Fibroblast of lung (primary cell): ENCODE measurements around the gene CCDC171. TPM values are rescaled to one million over a fixed set of nuclear protein-coding genes. Genes with fewer than 3 reads are reported as not detected.

Experiments
- DNase-seq, 2 donors: peaks; one replicate each; pipeline versions ENCODE4 v3.0.0 to v3.0.0-alpha.2; 2010; ENCODE audit warnings: low read depth in 2 of 2
- H2AFZ ChIP-seq: 2 replicates; pipeline ENCODE4 v1.5.1; 2012; ENCODE audit warnings: low read length, control low read depth, inconsistent platforms
- H3K27ac ChIP-seq: 2 replicates; pipeline ENCODE4 v1.5.1; 2011; ENCODE audit warnings: low read length, control low read depth; ENCODE audit not compliant: insufficient read depth
- H3K27me3 ChIP-seq: 2 replicates; pipeline ENCODE4 v1.5.1; 2011; ENCODE audit warnings: mild to moderate bottlenecking, low read length; ENCODE audit not compliant: control insufficient read depth, insufficient read depth
- H3K36me3 ChIP-seq: 2 replicates; pipeline ENCODE4 v1.5.1; 2011; ENCODE audit warnings: low read length; ENCODE audit not compliant: control insufficient read depth, insufficient read depth
- H3K4me1 ChIP-seq: 2 replicates; pipeline ENCODE4 v1.5.1; 2011; ENCODE audit warnings: low read length; ENCODE audit not compliant: control insufficient read depth, insufficient read depth; ENCODE audit errors: extremely low read depth
- H3K4me2 ChIP-seq: 2 replicates; pipeline ENCODE4 v1.5.1; 2011; ENCODE audit warnings: low read length, control low read depth; ENCODE audit not compliant: insufficient read depth; ENCODE audit errors: extremely low read depth
- H3K4me3 ChIP-seq, 4 experiments: fragments of 200-600 bp in 1 of 4; sonication (generic) in 1 of 4; replicated peaks in 1 of 4; 2 replicates each; pipeline ENCODE4 v1.5.1; 2011 to 2016; ENCODE audit warnings: low read length in 4 of 4, low read depth in 3 of 4, mild to moderate bottlenecking in 3 of 4, control low read depth in 2 of 4, inconsistent platforms in 1 of 4, mixed read lengths in 1 of 4; ENCODE audit not compliant: insufficient read depth in 1 of 4; ENCODE audit errors: control extremely low read depth in 1 of 4
- H3K79me2 ChIP-seq: 2 replicates; pipeline ENCODE4 v1.5.1; 2012; ENCODE audit warnings: mild to moderate bottlenecking, low read length, inconsistent platforms; ENCODE audit not compliant: control insufficient read depth, insufficient read depth
- H3K9ac ChIP-seq: 2 replicates; pipeline ENCODE4 v1.5.1; 2011; ENCODE audit warnings: mild to moderate bottlenecking, low read length, control low read depth; ENCODE audit not compliant: insufficient read depth
- H3K9me3 ChIP-seq: 2 replicates; pipeline ENCODE4 v1.5.1; 2012; ENCODE audit warnings: low read depth, low read length; ENCODE audit not compliant: control insufficient read depth, insufficient read depth
- H4K20me1 ChIP-seq: 2 replicates; pipeline ENCODE4 v1.5.1; 2011; ENCODE audit warnings: low read length; ENCODE audit not compliant: control insufficient read depth, insufficient read depth; ENCODE audit errors: extremely low read depth
- EZH2 ChIP-seq: IDR thresholded peaks from 2 replicates; pipeline ENCODE4 v1.5.1; 2012; ENCODE audit warnings: low read length, control low read depth, mild to moderate bottlenecking; ENCODE audit errors: missing control alignments
- polyA plus RNA-seq, 2 donors: library from polyadenylated mRNA; depleted of rRNA in 1 of 2; stranded (reverse) in 1 of 2; unstranded in 1 of 2; fragments of >200 nt; gene quantifications; 2 replicates each; pipeline ENCODE4 v1.2.1, GENCODE V29; 2011 to 2012; ENCODE audit warnings: missing spikeins in 1 of 2
- total RNA-seq: library from RNA; depleted of rRNA; stranded (reverse); fragments of >200 nt; gene quantifications from 2 replicates; pipeline ENCODE4 v1.2.1, GENCODE V29; 2014
- TF ChIP-seq, protein P1 (sequence below), 2 donors: IDR thresholded peaks in 1 of 2; conservative IDR thresholded peaks in 1 of 2; 1 replicate in 1 of 2; 2 replicates in 1 of 2; pipeline ENCODE4 v1.5.1; 2011 to 2012; ENCODE audit warnings: low read length in 2 of 2, control low read depth in 1 of 2, inconsistent platforms in 1 of 2, low read depth in 1 of 2, mild to moderate bottlenecking in 1 of 2

The CCDC171 gene
- total and polyA plus RNA-seq, 2 donors (not counting 1 experiment from before 2014, with no cell fraction given) = 0.62 to 4.8 TPM

- Histone ChIP-seq H3K27me3 (no peaks in the 10 kb centered on the region), H3K36me3 (no peaks in the 10 kb centered on the region), H3K9me3 (no peaks in the 10 kb centered on the region), H3K9ac (no peak overlapping the region), H3K79me2 (no peaks in the 10 kb centered on the region), H3K4me2 (no peak overlapping the region), H2AFZ (no peak overlapping the region), H3K4me1 (no peaks in the 10 kb centered on the region), H4K20me1 (no peaks in the 10 kb centered on the region), H3K27ac (no peak overlapping the region), H3K4me3 (no peak overlapping the region)
- TF ChIP-seq, protein P1, sequence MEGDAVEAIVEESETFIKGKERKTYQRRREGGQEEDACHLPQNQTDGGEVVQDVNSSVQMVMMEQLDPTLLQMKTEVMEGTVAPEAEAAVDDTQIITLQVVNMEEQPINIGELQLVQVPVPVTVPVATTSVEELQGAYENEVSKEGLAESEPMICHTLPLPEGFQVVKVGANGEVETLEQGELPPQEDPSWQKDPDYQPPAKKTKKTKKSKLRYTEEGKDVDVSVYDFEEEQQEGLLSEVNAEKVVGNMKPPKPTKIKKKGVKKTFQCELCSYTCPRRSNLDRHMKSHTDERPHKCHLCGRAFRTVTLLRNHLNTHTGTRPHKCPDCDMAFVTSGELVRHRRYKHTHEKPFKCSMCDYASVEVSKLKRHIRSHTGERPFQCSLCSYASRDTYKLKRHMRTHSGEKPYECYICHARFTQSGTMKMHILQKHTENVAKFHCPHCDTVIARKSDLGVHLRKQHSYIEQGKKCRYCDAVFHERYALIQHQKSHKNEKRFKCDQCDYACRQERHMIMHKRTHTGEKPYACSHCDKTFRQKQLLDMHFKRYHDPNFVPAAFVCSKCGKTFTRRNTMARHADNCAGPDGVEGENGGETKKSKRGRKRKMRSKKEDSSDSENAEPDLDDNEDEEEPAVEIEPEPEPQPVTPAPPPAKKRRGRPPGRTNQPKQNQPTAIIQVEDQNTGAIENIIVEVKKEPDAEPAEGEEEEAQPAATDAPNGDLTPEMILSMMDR (conservative IDR thresholded peaks at IDR 0.05 in 1 of 2, IDR thresholded peaks at IDR 0.05 in 1 of 2; ENCODE audit: low read depth in 1 of 2, low read length in 2 of 2) = no peak
- TF ChIP-seq EZH2 = no peak
- DNase-seq = no peak
Observed at GRCh38 chr9:15612962-15613361, 60.1 kb downstream of the CCDC171 start.

DNA sequence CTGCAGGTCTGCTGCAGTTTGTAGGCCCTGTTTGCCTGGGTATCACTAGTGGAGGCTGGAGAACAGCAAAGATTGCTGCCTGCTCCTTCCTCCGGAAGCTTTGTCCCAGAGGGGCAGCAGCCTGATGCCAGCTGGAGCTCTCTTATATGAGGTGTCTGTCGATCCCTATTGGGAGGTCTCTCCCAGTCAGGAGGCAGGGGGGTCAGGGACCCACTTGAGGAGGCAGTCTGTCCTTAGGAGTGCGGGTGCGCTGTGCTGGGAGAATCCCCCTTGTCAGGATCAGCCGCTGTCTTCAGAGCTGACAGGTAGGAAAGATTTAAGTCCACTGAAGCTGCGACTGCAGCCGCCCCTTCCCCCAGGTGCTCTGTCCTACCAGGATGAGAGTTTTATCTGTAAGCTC is 64.9 kb downstream of the CCDC171 start:
- H3K27me3 ChIP-seq = no peaks in the 10 kb centered on the region
- H3K9me3 ChIP-seq = no peaks in the 10 kb centered on the region
- no peaks in the 10 kb centered on the region for H4K20me1 ChIP-seq
- no peaks in the 10 kb centered on the region for H3K36me3 ChIP-seq
- no peak overlapping the region for H3K9ac ChIP-seq
- H3K4me1 ChIP-seq = no peaks in the 10 kb centered on the region
- H3K4me2 ChIP-seq = no peak overlapping the region
- H3K27ac ChIP-seq = no peak overlapping the region
- H2AFZ ChIP-seq = no peak overlapping the region
- no peak overlapping the region for H3K4me3 ChIP-seq
- TF ChIP-seq, protein P1 (conservative IDR thresholded peaks at IDR 0.05 in 1 of 2, IDR thresholded peaks at IDR 0.05 in 1 of 2; ENCODE audit: low read depth in 1 of 2, low read length in 2 of 2) = no peak
- TF ChIP-seq EZH2 = no peak
- H3K79me2 ChIP-seq = no peaks in the 10 kb centered on the region
- no peak for DNase-seq

DNA sequence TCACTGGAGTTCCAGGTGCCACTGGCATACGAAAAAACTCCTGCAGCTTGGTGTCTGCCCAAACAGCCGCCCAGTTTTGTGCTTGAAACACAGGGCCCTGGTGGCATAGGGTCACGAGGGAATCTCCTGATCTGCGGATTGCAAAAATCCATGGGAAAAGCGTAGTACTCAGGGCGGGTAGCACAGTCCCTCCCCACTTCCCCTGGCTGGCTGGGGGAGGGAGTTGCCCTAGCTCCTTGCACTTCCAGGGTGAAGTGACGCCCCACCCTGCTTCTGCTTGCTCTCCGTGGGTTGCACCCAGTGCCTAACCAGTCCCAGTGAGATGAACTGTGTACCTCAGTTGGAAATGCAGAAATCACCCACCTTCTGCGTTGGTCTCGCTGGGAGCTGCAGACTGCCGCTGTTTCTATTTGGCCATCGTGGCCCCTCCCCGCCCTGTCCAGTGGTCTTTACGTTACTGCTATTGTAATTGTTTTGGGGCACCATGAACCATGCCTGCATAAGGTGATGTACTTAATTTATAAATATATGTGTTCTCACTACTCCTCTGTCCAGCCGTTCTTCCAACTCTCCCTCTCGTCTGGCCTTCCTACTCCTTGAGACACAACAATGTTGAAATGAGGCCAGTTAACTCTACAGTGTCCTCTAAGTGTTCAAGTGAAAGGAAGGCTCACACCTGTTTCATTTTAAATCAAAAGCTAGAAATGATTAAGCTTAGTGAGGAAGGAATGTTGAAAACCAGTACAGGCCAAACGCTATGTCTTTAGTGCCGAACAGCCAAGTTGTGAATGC is 65.9 kb downstream of the CCDC171 start:
- H3K9me3 ChIP-seq = no peaks in the 10 kb centered on the region
- no peak for DNase-seq
- H3K79me2 ChIP-seq = no peaks in the 10 kb centered on the region
- no peak overlapping the region for H3K27ac ChIP-seq
- H3K36me3 ChIP-seq = no peaks in the 10 kb centered on the region
- no peak overlapping the region for H3K4me2 ChIP-seq
- no peaks in the 10 kb centered on the region for H4K20me1 ChIP-seq
- TF ChIP-seq, protein P1 (conservative IDR thresholded peaks at IDR 0.05 in 1 of 2, IDR thresholded peaks at IDR 0.05 in 1 of 2; ENCODE audit: low read depth in 1 of 2, low read length in 2 of 2) = no peak
- no peak for TF ChIP-seq EZH2
- no peaks in the 10 kb centered on the region for H3K27me3 ChIP-seq
- no peak overlapping the region for H3K4me3 ChIP-seq
- H3K4me1 ChIP-seq = no peaks in the 10 kb centered on the region
- no peak overlapping the region for H3K9ac ChIP-seq
- H2AFZ ChIP-seq = no peak overlapping the region
